IMR-90 (cell line): ENCODE data around the gene NSL1. TPM values are rescaled to one million over a fixed set of nuclear protein-coding genes. Genes with fewer than 3 reads are reported as not detected.

Experiments
- ATAC-seq: fragments of 200-7000 bp; cut with Tn5 transposase; 2 replicates; pipeline ENCODE4 v1.9.1; 2020; ENCODE audit warnings: low read depth, mild to moderate bottlenecking, moderate library complexity
- BruUV-seq: library from RNA; stranded (reverse); fragments of 400-500 nt; replicated peaks from 2 replicates; lab custom pipeline; 2021; lab: Mats Ljungman, UMichigan
- CTCF ChIA-PET: fragments of 300-600 bp; formaldehyde crosslinking; extraction: SDS; loops from one replicate; lab custom pipeline; 2021; ENCODE audit warnings: antibody characterized with exemption; lab: Yijun Ruan, JAX
- POLR2A ChIA-PET: fragments of 300-600 bp; sonication (Branson Sonifier 250); formaldehyde crosslinking; loops from one replicate; lab custom pipeline; 2022; ENCODE audit warnings: antibody characterized with exemption; ENCODE audit not compliant: unreplicated experiment; lab: Charles Lee
- DNase-seq: peaks from one replicate; pipeline ENCODE4 v3.0.0; 2013
- H2AFZ ChIP-seq: replicated peaks from 2 replicates; pipeline ENCODE3; 2013; ENCODE audit warnings: low read length, mild to moderate bottlenecking; ENCODE audit not compliant: poor library complexity
- H2AK5ac ChIP-seq: 2 replicates; pipeline ENCODE4 v1.6.1; 2013; ENCODE audit warnings: low read depth, low read length, inconsistent platforms
- H2AK9ac ChIP-seq: replicated peaks from 2 replicates; pipeline ENCODE3; 2013; ENCODE audit warnings: mild to moderate bottlenecking, low read depth, low read length, moderate library complexity; ENCODE audit not compliant: poor library complexity
- H2BK120ac ChIP-seq: 2 replicates; pipeline ENCODE4 v1.6.1; 2013; ENCODE audit warnings: low read depth, low read length, inconsistent platforms
- H2BK15ac ChIP-seq: 3 replicates; pipeline ENCODE4 v1.6.1; 2013; ENCODE audit warnings: low read depth, low read length, inconsistent platforms
- H2BK20ac ChIP-seq: 2 replicates; pipeline ENCODE4 v1.6.1; 2013; ENCODE audit warnings: low read depth, mild to moderate bottlenecking, inconsistent platforms, low read length, moderate library complexity
- H2BK5ac ChIP-seq: 2 replicates; pipeline ENCODE4 v1.6.1; 2013; ENCODE audit warnings: mild to moderate bottlenecking, low read depth, low read length, inconsistent platforms; ENCODE audit not compliant: poor library complexity, severe bottlenecking
- H3K14ac ChIP-seq: replicated peaks from 2 replicates; pipeline ENCODE4 v1.6.1; 2013; ENCODE audit warnings: low read depth, low read length, inconsistent platforms
- H3K18ac ChIP-seq: 2 replicates; pipeline ENCODE4 v1.6.1; 2013; ENCODE audit warnings: low read depth, low read length, control low read depth
- H3K23ac ChIP-seq: 2 replicates; pipeline ENCODE4 v1.6.1; 2013; ENCODE audit warnings: low read depth, low read length, inconsistent platforms
- H3K27ac ChIP-seq: 2 replicates; pipeline ENCODE4 v1.5.1; 2013; ENCODE audit warnings: mild to moderate bottlenecking, control low read depth, low read length; ENCODE audit not compliant: insufficient read depth
- H3K27me3 ChIP-seq: 2 replicates; pipeline ENCODE4 v1.6.1; 2013; ENCODE audit warnings: low read length; ENCODE audit not compliant: control insufficient read depth, insufficient read depth
- H3K36me3 ChIP-seq: 2 replicates; pipeline ENCODE4 v1.6.1; 2013; ENCODE audit warnings: low read length, mixed read lengths; ENCODE audit not compliant: control insufficient read depth, insufficient read depth
- H3K4ac ChIP-seq: 2 replicates; pipeline ENCODE4 v1.6.1; 2013; ENCODE audit warnings: low read depth, low read length, inconsistent platforms
- H3K4me1 ChIP-seq: 2 replicates; pipeline ENCODE4 v1.6.1; 2013; ENCODE audit warnings: low read length, mixed read lengths; ENCODE audit not compliant: control insufficient read depth, insufficient read depth
- H3K4me2 ChIP-seq: 2 replicates; pipeline ENCODE4 v1.6.1; 2013; ENCODE audit warnings: low read depth, mild to moderate bottlenecking, control low read depth, low read length, moderate library complexity
- H3K4me3 ChIP-seq: 2 replicates; pipeline ENCODE4 v1.5.1; 2013; ENCODE audit warnings: low read depth, mild to moderate bottlenecking, control low read depth, low read length, moderate library complexity; ENCODE audit not compliant: insufficient read depth
- H3K56ac ChIP-seq: 2 replicates; pipeline ENCODE4 v1.6.1; 2013; ENCODE audit warnings: low read length, inconsistent platforms; ENCODE audit not compliant: insufficient read depth; ENCODE audit errors: extremely low read depth
- H3K79me1 ChIP-seq, 2 experiments: 2 replicates each; pipeline ENCODE4 v1.6.1; 2013; ENCODE audit warnings: low read length in 2 of 2, inconsistent platforms in 1 of 2, low read depth in 1 of 2
- H3K9ac ChIP-seq: 2 replicates; pipeline ENCODE4 v1.6.1; 2013; ENCODE audit warnings: low read depth, low read length, control low read depth
- H3K9me1 ChIP-seq: 2 replicates; pipeline ENCODE4 v1.6.1; 2013; ENCODE audit warnings: low read length, inconsistent platforms; ENCODE audit not compliant: insufficient read depth
- H3K9me3 ChIP-seq: 2 replicates; pipeline ENCODE4 v1.6.1; 2013; ENCODE audit warnings: low read length; ENCODE audit not compliant: control insufficient read depth, insufficient read depth
- H4K20me1 ChIP-seq: 2 replicates; pipeline ENCODE4 v1.6.1; 2013; ENCODE audit warnings: low read length, inconsistent platforms; ENCODE audit not compliant: insufficient read depth
- H4K5ac ChIP-seq: 2 replicates; pipeline ENCODE4 v1.6.1; 2013; ENCODE audit warnings: mild to moderate bottlenecking, low read depth, low read length, control low read depth
- H4K8ac ChIP-seq, 2 experiments: 2 replicates each; pipeline ENCODE4 v1.6.1; 2013; ENCODE audit warnings: low read depth in 2 of 2, low read length in 2 of 2, control low read depth in 1 of 2, inconsistent platforms in 1 of 2
- H4K91ac ChIP-seq: 2 replicates; pipeline ENCODE4 v1.6.1; 2013; ENCODE audit warnings: low read depth, low read length, inconsistent platforms; ENCODE audit not compliant: insufficient read depth
- BHLHE40 ChIP-seq: fragments of 150-350 bp; IDR thresholded peaks from 2 replicates; pipeline ENCODE4 v1.6.1; 2016; ENCODE audit warnings: mild to moderate bottlenecking, low read depth, low read length
- CEBPB ChIP-seq: IDR thresholded peaks from 2 replicates; pipeline ENCODE4 v1.6.1; 2012; ENCODE audit warnings: low read depth, low read length, improper control_type of control experiment
- CHD1 ChIP-seq: IDR thresholded peaks from 2 replicates; pipeline ENCODE4 v1.6.1; 2012; ENCODE audit warnings: low read depth, low read length, improper control_type of control experiment
- CTCF ChIP-seq: conservative IDR thresholded peaks from 2 replicates; pipeline ENCODE4 v1.5.1; 2012; ENCODE audit warnings: mild to moderate bottlenecking, low read depth, low read length, improper control_type of control experiment
- ELK1 ChIP-seq: fragments of 150-350 bp; IDR thresholded peaks from 2 replicates; pipeline ENCODE4 v1.6.1; 2016; ENCODE audit warnings: low read depth, mild to moderate bottlenecking, low read length, moderate library complexity, borderline replicate concordance
- FOS ChIP-seq: fragments of 150-350 bp; IDR thresholded peaks from 2 replicates; pipeline ENCODE4 v1.6.1; 2016; ENCODE audit warnings: low read depth, low read length
- MAFK ChIP-seq: IDR thresholded peaks from 2 replicates; pipeline ENCODE4 v1.6.1; 2012; ENCODE audit warnings: low read depth, low read length, improper control_type of control experiment
- MAZ ChIP-seq: IDR thresholded peaks from 2 replicates; pipeline ENCODE4 v1.6.1; 2012; ENCODE audit warnings: low read depth, mild to moderate bottlenecking, low read length, improper control_type of control experiment, moderate library complexity, borderline replicate concordance
- NFE2L2 ChIP-seq: fragments of 150-350 bp; IDR thresholded peaks from 2 replicates; pipeline ENCODE4 v1.6.1; 2016; ENCODE audit warnings: low read depth, mild to moderate bottlenecking, low read length
- POLR2A ChIP-seq: IDR thresholded peaks from 2 replicates; pipeline ENCODE4 v1.6.1; 2012; ENCODE audit warnings: mild to moderate bottlenecking, low read depth, low read length
- RAD21 ChIP-seq: IDR thresholded peaks from 2 replicates; pipeline ENCODE4 v1.6.1; 2012; ENCODE audit warnings: low read length, improper control_type of control experiment
- RCOR1 ChIP-seq: IDR thresholded peaks from 2 replicates; pipeline ENCODE4 v1.6.1; 2012; ENCODE audit warnings: mild to moderate bottlenecking, low read length, improper control_type of control experiment; ENCODE audit not compliant: insufficient replicate concordance
- RFX5 ChIP-seq: IDR thresholded peaks from 2 replicates; pipeline ENCODE4 v1.8.0; 2012; ENCODE audit warnings: low read depth, mild to moderate bottlenecking, low read length, moderate library complexity
- SMC3 ChIP-seq: fragments of 150-350 bp; IDR thresholded peaks from 2 replicates; pipeline ENCODE4 v1.6.1; 2016; ENCODE audit warnings: low read depth, mild to moderate bottlenecking, antibody characterized with exemption, low read length, moderate library complexity
- USF2 ChIP-seq: fragments of 150-350 bp; IDR thresholded peaks from 2 replicates; pipeline ENCODE4 v1.6.1; 2017; ENCODE audit warnings: mild to moderate bottlenecking, antibody characterized with exemption, low read length, low read depth
- WGBS, 2 experiments: methylation state at CpG; one replicate each; pipeline versions ENCODE4 v1.1.5 to v1.1.7; 2013; ENCODE audit warnings: missing lambda C conversion rate in 2 of 2; ENCODE audit not compliant: insufficient read length in 1 of 2; ENCODE audit errors: extremely low coverage in 2 of 2; 5-methylcytosine and 5-hydroxymethylcytosine counted together
- dilution Hi-C: fragments of 300-500 bp; cut with HindIII; formaldehyde crosslinking; loops from one replicate; pipeline ENCODE4 v1.14.3; 2018; ENCODE audit warnings: low sequenced_read_pairs; ENCODE audit not compliant: unreplicated experiment
- in situ Hi-C: fragments of 300-500 bp; cut with MboI; formaldehyde crosslinking; loops from 3 replicates; pipeline ENCODE4 v1.14.3; 2019; ENCODE audit warnings: low sequenced_read_pairs, inconsistent platforms, mixed read lengths
- intact Hi-C: fragments of 100-400 bp; cut with micrococcal nuclease; formaldehyde crosslinking; loops from 2 replicates; pipeline ENCODE4 v1.10.0; 2022
- polyA plus RNA-seq, 3 experiments: library from polyadenylated mRNA; depleted of rRNA; stranded (reverse); fragments of >200 nt; gene quantifications; 2 replicates each; pipeline ENCODE4 v1.2.3, GENCODE V29; 2012; ENCODE audit warnings: low replicate concordance in 1 of 3
- total RNA-seq: library from RNA; depleted of rRNA; stranded (reverse); fragments of >200 nt; gene quantifications from 2 replicates; pipeline ENCODE4 v1.2.3, GENCODE V29; 2012

The NSL1 gene
- total and polyA plus RNA-seq, 2 of the 4 experiments (the other 2 are of a cell fraction): 19.1 to 42.5 TPM

- dilution Hi-C loops: no loop called here
- 0 out of 2 replicates have a peak overlapping the region, but pooled peaks have one; percentile 80 for H3K4ac ChIP-seq
- TF ChIP-seq CHD1 (no peak), MAZ (no peak), RCOR1 (no peak), FOS (no peak), NFE2L2 (no peak), RAD21 (no peak), ELK1 (no peak), RFX5 (no peak), MAFK (no peak), USF2 (no peak), SMC3 (no peak), POLR2A (no peak), CTCF (no peak), CEBPB (no peak), BHLHE40 (no peak)
- H3K56ac ChIP-seq: peak overlapping the region; percentile 82
- peak overlapping the region; percentile 87 for H3K4me3 ChIP-seq
- H2AFZ ChIP-seq: peak overlapping the region; percentile 95
- POLR2A ChIA-PET: interaction anchor here (0.6 kb wide), 1 partner anchor 151 kb away, joined by 4 read pairs; no protein-coding TSS in a partner anchor
- H3K18ac ChIP-seq: no peak overlapping the region
- peak overlapping the region; percentile 89 for H3K14ac ChIP-seq
- 60% methylated on average over 1 of the region's 16 CpGs; no CpG with 5 or more reads in 1 of the 2 experiments for WGBS, 2 experiments
- H2BK120ac ChIP-seq: 0 out of 2 replicates have a peak overlapping the region, but pooled peaks have one; percentile 54
- H2AK9ac ChIP-seq: peak overlapping the region; percentile 48
- H4K5ac ChIP-seq: peak overlapping the region; percentile 83; the same call in 1 of the 2 replicates
- CTCF ChIA-PET: no interaction called here
- no peaks in the 10 kb centered on the region for H3K9me3 ChIP-seq
- H3K9me1 ChIP-seq: no peaks in the 10 kb centered on the region
- H4K20me1 ChIP-seq: no peaks in the 10 kb centered on the region
- 0 out of 2 replicates have a peak, but pooled peaks cover 4% of the 10 kb centered on the region for H3K36me3 ChIP-seq
- ATAC-seq (no peak), DNase-seq (no peak)
- 0 out of 2 replicates have a peak, but pooled peaks cover 4% of the 10 kb centered on the region for H3K4me1 ChIP-seq
- peaks cover 12 to 20% of the 10 kb centered on the region in 2 experiments for H3K79me1 ChIP-seq
- H3K27me3 ChIP-seq: no peaks in the 10 kb centered on the region
- no TSS peak for BruUV-seq
- intact Hi-C loops: no loop called here
- H4K8ac ChIP-seq: peak overlapping the region; percentile 91 to 93
- no peak overlapping the region for H2BK20ac ChIP-seq
- in situ Hi-C loops: no loop called here
- H3K23ac ChIP-seq: no peak overlapping the region
- H2BK15ac ChIP-seq: no peak overlapping the region
- peak overlapping the region; percentile 82 for H2BK5ac ChIP-seq
- H2AK5ac ChIP-seq: no peak overlapping the region
- H4K91ac ChIP-seq: no peak overlapping the region
- peak overlapping the region; percentile 88 for H3K27ac ChIP-seq
- H3K4me2 ChIP-seq: peak overlapping the region; percentile 80
- peak overlapping the region; percentile 92 for H3K9ac ChIP-seq
These were observed 875 bp upstream of the NSL1 start for GRCh38 chr1:212792396-212792908.
